HepG2 (cell line): Measurements from ENCODE around the gene GSAP. TPM values are rescaled to one million over a fixed set of nuclear protein-coding genes. Genes with fewer than 3 reads are reported as not detected.
"Not testable (repeated sequence)": the region's sequence is repeated elsewhere in the genome, so short reads cannot be mapped to it uniquely, and the experiment has no call there.

Experiments used
- ATAC-seq: fragments of 200-7000 bp; cut with Tn5 transposase; 3 replicates; pipeline ENCODE4 v1.9.1; 2020; ENCODE audit warnings: mild to moderate bottlenecking, moderate library complexity
- BruUV-seq: library from RNA; stranded (reverse); fragments of 400-500 nt; replicated peaks from 2 replicates; lab custom pipeline; 2021; lab: Mats Ljungman, UMichigan
- CTCF ChIA-PET: fragments of 300-600 bp; formaldehyde crosslinking; extraction: SDS; loops from one replicate; lab custom pipeline; 2021; ENCODE audit warnings: low total read pairs, inconsistent platforms, low intra/inter-chr PET ratio; lab: Yijun Ruan, JAX
- POLR2A ChIA-PET: fragments of 350-600 bp; sonication (Branson Sonifier 250); formaldehyde crosslinking; loops from one replicate; lab custom pipeline; 2020; ENCODE audit warnings: antibody characterized with exemption, inconsistent platforms; lab: Yijun Ruan, JAX
- DNase-seq: peaks from one replicate; pipeline ENCODE4 v3.0.0-alpha.2; 2015; ENCODE audit warnings: low spot score
- FAIRE-seq: peaks from 3 replicates; lab custom pipeline; 2011; peaks lifted over from hg19 to GRCh38; lab: Jason Lieb, UNC
- H2AFZ ChIP-seq: one replicate; pipeline ENCODE4 v1.6.1; 2011; ENCODE audit warnings: low read length, inconsistent platforms
- H3K27ac ChIP-seq: fragments of 300-600 bp; 3 replicates; pipeline ENCODE4 v1.8.0; 2011; ENCODE audit warnings: mixed run types, mild to moderate bottlenecking, mixed read lengths, low read length, inconsistent platforms; ENCODE audit not compliant: insufficient read depth; ENCODE audit errors: extremely low read length
- H3K27me3 ChIP-seq, 2 experiments: fragments of 200-600 bp in 1 of 2; 2 replicates in 1 of 2; 3 replicates in 1 of 2; pipeline versions ENCODE4 v1.6.0 to v1.8.0; 2011; ENCODE audit warnings: low read length in 2 of 2, mild to moderate bottlenecking in 2 of 2, moderate library complexity in 2 of 2, inconsistent platforms in 1 of 2; ENCODE audit not compliant: insufficient read depth in 2 of 2, control insufficient read depth in 1 of 2
- H3K36me3 ChIP-seq, 2 experiments: fragments of 200-600 bp in 1 of 2; replicated peaks in 1 of 2; 2 replicates in 1 of 2; 3 replicates in 1 of 2; pipeline versions ENCODE4 v1.5.1 to v1.8.0; 2011; ENCODE audit warnings: low read length in 2 of 2, inconsistent platforms in 1 of 2; ENCODE audit not compliant: insufficient read depth in 2 of 2, control insufficient read depth in 1 of 2
- H3K4me1 ChIP-seq: 2 replicates; pipeline ENCODE4 v1.5.1; 2012; ENCODE audit warnings: low read length, inconsistent platforms; ENCODE audit not compliant: insufficient read depth
- H3K4me2 ChIP-seq: 2 replicates; pipeline ENCODE4 v1.6.0; 2011; ENCODE audit warnings: low read depth, low read length, inconsistent platforms
- H3K4me3 ChIP-seq, 3 experiments: fragments of 200-600 bp in 1 of 3; sonication (generic), shearing (Covaris generic) in 1 of 3; replicated peaks in 1 of 3; 2 replicates each; pipeline ENCODE4 v1.5.1; 2011 to 2016; ENCODE audit warnings: low read length in 3 of 3, inconsistent platforms in 2 of 3, low read depth in 2 of 3, mild to moderate bottlenecking in 2 of 3, control low read depth in 1 of 3, mixed read lengths in 1 of 3; ENCODE audit not compliant: insufficient read depth in 1 of 3
- H3K79me2 ChIP-seq: one replicate; pipeline ENCODE4 v1.6.1; 2011; ENCODE audit warnings: low read length, inconsistent platforms; ENCODE audit not compliant: insufficient read depth
- H3K9ac ChIP-seq: 2 replicates; pipeline ENCODE4 v1.6.0; 2011; ENCODE audit warnings: mild to moderate bottlenecking, low read depth, low read length, inconsistent platforms; ENCODE audit not compliant: insufficient read depth
- H3K9me3 ChIP-seq: 2 replicates; pipeline ENCODE4 v1.5.1; 2012; ENCODE audit warnings: mild to moderate bottlenecking, low read length
- H4K20me1 ChIP-seq: 2 replicates; pipeline ENCODE4 v1.6.0; 2011; ENCODE audit warnings: inconsistent platforms, mild to moderate bottlenecking, low read length, moderate library complexity; ENCODE audit not compliant: insufficient read depth
- IRX3 ChIP-seq: sonication (generic); formaldehyde crosslinking; IDR thresholded peaks from 2 replicates; pipeline ENCODE4 v1.8.1; 2023; ENCODE audit warnings: mild to moderate bottlenecking, low read depth, missing genetic modification reagents, borderline replicate concordance
- NFYC ChIP-seq: IDR thresholded peaks from 2 replicates; pipeline ENCODE4 v1.6.1; 2016; ENCODE audit warnings: missing genetic modification reagents, missing compliant biosample characterization
- NKX3-1 ChIP-seq: sonication (generic); formaldehyde crosslinking; IDR thresholded peaks from 2 replicates; pipeline ENCODE4 v1.5.0; 2020; ENCODE audit warnings: missing genetic modification reagents
- POGZ ChIP-seq: sonication (generic); formaldehyde crosslinking; IDR thresholded peaks from 2 replicates; pipeline ENCODE4 v1.4.0; 2020; ENCODE audit warnings: mild to moderate bottlenecking, missing genetic modification reagents
- SNAPC4 ChIP-seq: sonication (generic); formaldehyde crosslinking; IDR thresholded peaks from 2 replicates; pipeline ENCODE4 v1.4.0; 2020; ENCODE audit warnings: mild to moderate bottlenecking, missing genetic modification reagents
- ZHX1 ChIP-seq: sonication (generic); formaldehyde crosslinking; IDR thresholded peaks from 2 replicates; pipeline ENCODE4 v1.8.1; 2022; ENCODE audit warnings: low read depth, mild to moderate bottlenecking, missing genetic modification reagents
- ZNF513 ChIP-seq: sonication (generic); formaldehyde crosslinking; conservative IDR thresholded peaks from 2 replicates; pipeline ENCODE4 v1.5.0; 2020; ENCODE audit warnings: missing genetic modification reagents
- ZNF572 ChIP-seq: sonication (generic); formaldehyde crosslinking; IDR thresholded peaks from 2 replicates; pipeline ENCODE4 v1.5.1; 2020; ENCODE audit warnings: mild to moderate bottlenecking, missing genetic modification reagents
- ZNF747 ChIP-seq: sonication (generic); formaldehyde crosslinking; IDR thresholded peaks from 2 replicates; pipeline ENCODE4 v1.8.1; 2023; ENCODE audit warnings: missing genetic modification reagents, mild to moderate bottlenecking, borderline replicate concordance
- WGBS: methylation state at CpG from one replicate; pipeline ENCODE4 v1.1.6; 2017; ENCODE audit warnings: low lambda C conversion rate; 5-methylcytosine and 5-hydroxymethylcytosine counted together
- in situ Hi-C: cut with HindIII; loops from 2 replicates; pipeline ENCODE4 v1.10.0; 2017; ENCODE audit warnings: low pct_unique_long_range_greater_than_20kb; ENCODE audit not compliant: extremely low pct_ligation_motif_present
- intact Hi-C: fragments of 100-400 bp; cut with micrococcal nuclease; formaldehyde crosslinking; loops from one replicate; pipeline ENCODE4 v1.10.0; 2022; ENCODE audit not compliant: unreplicated experiment
- polyA plus RNA-seq, 8 experiments: library from polyadenylated mRNA; depleted of rRNA in 3 of 8; stranded (reverse) in 7 of 8; unstranded in 1 of 8; fragments of >200 nt; fragmentation: Illumina TruSeq in 4 of 8; extraction: Trizol in 4 of 8; gene quantifications; 2 replicates each; pipeline versions ENCODE4 v1.2.1 to v1.2.3, GENCODE V29; 2011 to 2016; ENCODE audit warnings: low read depth in 4 of 8, missing spikeins in 1 of 8, mixed read lengths in 1 of 8; ENCODE audit not compliant: insufficient read depth in 1 of 8
- total RNA-seq, 5 experiments: library from RNA; depleted of rRNA; stranded (reverse); fragments of >200 nt; fragmentation: Illumina TruSeq; extraction: Trizol; gene quantifications; 2 replicates each; pipeline ENCODE4 v1.2.3, GENCODE V29; 2016; ENCODE audit warnings: low read depth in 1 of 5

Gene GSAP
- total and polyA plus RNA-seq, 2 of the 13 experiments (the other 11 are each of a cell fraction or from before 2014, with no cell fraction given), result 34.6 to 40.6 TPM

- POLR2A ChIA-PET, H3K27ac ChIP-seq, FAIRE-seq, H3K79me2 ChIP-seq, H3K9ac ChIP-seq, ATAC-seq, H2AFZ ChIP-seq, intact Hi-C loops, CTCF ChIA-PET, H3K4me3 ChIP-seq, H3K27me3 ChIP-seq, H3K36me3 ChIP-seq, H4K20me1 ChIP-seq, H3K4me2 ChIP-seq, BruUV-seq, H3K4me1 ChIP-seq, DNase-seq, H3K9me3 ChIP-seq, in situ Hi-C loops: not testable (repeated sequence)
- WGBS, result 91% methylated on average over 2 of the region's 2 CpGs
These were observed 140.5 kb downstream of the GSAP start for GRCh38 chr7:77275663-77276062.

DNA sequence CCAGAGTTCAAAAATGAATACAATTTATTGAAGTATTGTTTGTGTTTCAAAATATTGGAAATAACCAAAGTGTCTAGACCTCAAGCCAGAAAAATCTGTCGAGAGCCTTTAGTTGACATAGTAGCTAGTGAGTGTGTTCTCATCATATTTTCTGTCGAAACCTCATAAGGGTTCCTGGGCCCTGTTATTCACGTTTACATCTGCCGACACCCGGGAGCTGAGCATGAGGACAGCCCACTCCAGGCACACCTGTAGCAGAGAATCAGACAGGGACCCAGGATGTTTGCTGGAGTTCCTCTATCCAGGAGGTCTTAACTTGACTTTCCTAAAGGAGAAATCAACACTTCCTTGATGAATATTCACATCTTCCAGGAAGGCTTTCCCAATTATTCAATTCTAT lies 144.4 kb downstream of the GSAP start:
- Histone ChIP-seq H3K9me3 (no peaks in the 10 kb centered on the region), H3K4me2 (no peak overlapping the region), H3K36me3 (no peaks in the 10 kb centered on the region), H3K4me1 (peaks cover 13% of the 10 kb centered on the region; the same call in 1 of the 2 replicates), H2AFZ (no peak overlapping the region), H3K79me2 (no peaks in the 10 kb centered on the region), H3K27ac (no peak overlapping the region), H3K27me3 (no peaks in the 10 kb centered on the region), H3K4me3 (no peak overlapping the region), H4K20me1 (no peaks in the 10 kb centered on the region), H3K9ac (no peak overlapping the region)
- intact Hi-C loops (no loop called here), in situ Hi-C loops (no loop called here)
- CTCF ChIA-PET, result no interaction called here
- 95% methylated on average over 5 of the region's 5 CpGs for WGBS
- BruUV-seq, result no TSS peak
- no peak for ATAC-seq
- POLR2A ChIA-PET, result no interaction called here
- DNase-seq, result no peak
- no peak for FAIRE-seq
- no peak for TF ChIP-seq ZHX1 (CRISPR knock-in tag)
- no peak for TF ChIP-seq POGZ (CRISPR knock-in tag)
- no peak for TF ChIP-seq ZNF747
- TF ChIP-seq ZNF572 (CRISPR knock-in tag), result no peak
- TF ChIP-seq ZNF513 (CRISPR knock-in tag), result no peak
- no peak for TF ChIP-seq IRX3 (CRISPR knock-in tag)
- TF ChIP-seq SNAPC4 (CRISPR knock-in tag), result no peak
- TF ChIP-seq NFYC (CRISPR knock-in tag), result no peak
- TF ChIP-seq NKX3-1 (CRISPR knock-in tag), result no peak
